ENCODE measurements around the gene KDM4C.
"Not testable (repeated sequence)": the region's sequence is repeated elsewhere in the genome, so short reads cannot be mapped to it uniquely, and the experiment has no call there.

KDM4C gene

GRCh38 chr9:7171396-7172153 lies 413.8 kb downstream of the KDM4C start:
- DNase-seq (ENCODE audit: low read depth in 2 of 2), result no peak

DNA sequence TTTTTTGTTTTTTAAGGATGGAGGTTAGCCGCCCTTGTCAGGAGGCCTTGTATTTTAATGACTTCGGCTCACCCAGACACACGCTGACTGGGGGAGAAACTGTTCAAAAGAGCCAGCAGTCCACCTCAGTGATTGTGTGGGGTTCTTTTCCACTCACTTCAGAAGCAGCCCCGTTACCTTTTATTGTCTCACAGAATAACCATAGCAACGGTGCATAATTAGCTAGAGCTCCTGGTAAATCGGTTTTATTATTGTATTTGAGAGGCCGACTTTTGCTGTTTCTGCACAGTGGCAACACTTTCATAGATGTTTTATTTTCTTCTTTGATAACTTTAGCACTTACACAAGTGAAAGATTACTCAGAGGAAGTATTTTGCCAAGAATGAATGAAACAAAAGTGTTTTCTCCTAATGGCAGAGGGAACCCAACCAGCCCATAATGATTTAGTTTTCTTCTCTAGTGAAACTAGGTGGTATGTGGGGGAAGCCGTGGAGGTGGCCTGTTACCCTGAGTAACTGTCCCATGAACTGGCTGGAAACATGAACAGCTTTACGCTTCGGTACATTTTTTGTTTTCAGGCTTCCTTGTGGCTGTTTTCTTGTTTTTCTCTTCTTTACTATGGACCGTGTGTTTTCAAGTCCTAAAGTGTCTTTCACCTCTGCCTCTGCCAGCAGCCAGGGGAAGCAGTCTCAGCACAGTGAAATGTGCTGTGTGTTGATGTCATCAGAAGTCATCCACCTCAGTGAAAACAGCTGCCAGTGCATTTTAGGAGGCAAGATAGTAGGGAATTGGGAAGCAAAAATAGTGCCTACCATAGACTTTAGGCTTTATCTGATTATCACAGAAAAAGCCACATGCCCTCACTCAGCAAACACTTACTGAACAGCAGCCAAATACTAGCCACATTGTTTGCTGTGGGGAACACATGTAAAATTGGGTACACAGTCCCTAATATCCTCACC lies 414.7 kb downstream of the KDM4C start:
- no peak for DNase-seq (ENCODE audit: low read depth in 2 of 2)

DNA sequence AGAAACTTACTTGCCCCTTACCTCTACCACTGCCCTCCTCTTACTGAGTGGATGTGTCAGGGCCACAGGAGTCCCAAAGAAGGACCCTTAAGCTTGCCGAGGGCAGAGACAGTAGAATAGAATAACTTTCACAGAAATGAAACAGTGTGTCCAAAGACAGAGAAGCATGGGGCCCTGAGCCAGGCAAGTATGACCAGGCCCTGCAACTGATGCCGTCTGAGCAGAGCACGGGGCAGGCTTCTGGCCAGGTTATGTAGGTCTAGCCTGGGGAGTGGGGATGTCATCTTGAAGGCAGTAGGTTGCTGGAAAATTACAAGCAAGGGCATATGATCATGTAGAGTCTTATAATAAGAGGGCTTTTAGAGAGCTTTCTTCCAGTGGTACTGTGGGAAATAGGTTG lies 415.4 kb downstream of the KDM4C start:
- no peak for DNase-seq (ENCODE audit: low read depth in 2 of 2)

- DNase-seq (ENCODE audit: low read depth in 2 of 2), result no peak
These were observed 416.5 kb downstream of the KDM4C start for GRCh38 chr9:7174301-7174700.

DNA sequence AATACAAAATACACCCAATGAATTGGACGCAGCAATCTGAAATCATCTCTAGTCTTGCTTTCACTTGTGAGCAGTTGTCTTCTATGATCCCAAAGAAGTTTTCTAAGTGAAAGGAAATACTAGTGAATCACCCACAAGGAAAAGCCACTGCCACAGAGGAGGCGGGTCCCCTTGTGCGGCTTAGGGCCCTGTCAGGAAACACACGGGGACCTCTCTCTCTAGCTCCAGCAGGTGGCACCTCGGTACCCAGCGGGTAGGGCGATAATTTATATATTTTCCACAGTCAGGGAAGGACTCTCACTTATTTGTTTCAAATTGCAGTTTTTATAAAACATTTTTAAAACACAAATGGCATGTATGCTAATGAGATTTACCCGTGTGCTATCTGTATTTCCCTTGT lies 417.1 kb downstream of the KDM4C start:
- no peak for DNase-seq (ENCODE audit: low read depth in 2 of 2)

DNA sequence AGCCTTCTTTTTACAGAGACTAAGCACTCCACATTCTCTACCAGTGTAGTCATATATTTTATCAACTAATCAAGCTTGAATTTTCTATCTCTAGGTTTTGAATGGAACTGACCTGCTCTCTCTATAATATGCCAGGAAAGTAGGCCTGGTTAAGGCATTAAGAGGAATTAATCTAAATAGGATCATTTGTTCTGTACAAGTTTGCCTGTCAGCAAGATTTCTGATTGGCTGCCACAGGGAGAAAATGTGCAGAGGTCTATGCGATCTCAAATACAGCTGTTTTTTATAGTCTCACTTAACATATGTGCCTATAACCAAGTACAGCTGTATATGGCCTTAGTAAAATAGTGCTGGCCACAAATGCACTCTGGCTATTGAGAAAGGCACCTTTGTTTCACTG lies 418.8 kb downstream of the KDM4C start:
- DNase-seq (ENCODE audit: low read depth in 2 of 2), result no peak

DNA sequence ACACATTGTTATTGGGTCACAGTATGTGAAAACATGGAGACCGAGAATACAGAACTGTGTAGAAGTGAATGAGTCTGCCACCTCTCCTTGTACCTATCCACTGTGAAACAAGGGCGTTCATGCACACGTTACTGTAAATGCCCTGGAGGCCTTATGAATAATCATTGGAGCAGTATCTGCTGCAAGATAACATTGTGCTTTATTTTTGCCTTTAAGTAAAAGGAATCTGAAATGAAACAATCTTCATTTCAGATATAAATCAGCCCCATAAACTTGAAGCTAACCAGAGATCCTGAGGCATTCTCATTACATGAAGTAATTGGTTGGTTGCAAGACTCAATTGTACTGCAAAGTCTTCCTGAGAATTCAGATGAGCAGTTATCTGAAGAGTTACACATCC lies 419.6 kb downstream of the KDM4C start:
- no peak for DNase-seq (ENCODE audit: low read depth in 2 of 2)

DNA sequence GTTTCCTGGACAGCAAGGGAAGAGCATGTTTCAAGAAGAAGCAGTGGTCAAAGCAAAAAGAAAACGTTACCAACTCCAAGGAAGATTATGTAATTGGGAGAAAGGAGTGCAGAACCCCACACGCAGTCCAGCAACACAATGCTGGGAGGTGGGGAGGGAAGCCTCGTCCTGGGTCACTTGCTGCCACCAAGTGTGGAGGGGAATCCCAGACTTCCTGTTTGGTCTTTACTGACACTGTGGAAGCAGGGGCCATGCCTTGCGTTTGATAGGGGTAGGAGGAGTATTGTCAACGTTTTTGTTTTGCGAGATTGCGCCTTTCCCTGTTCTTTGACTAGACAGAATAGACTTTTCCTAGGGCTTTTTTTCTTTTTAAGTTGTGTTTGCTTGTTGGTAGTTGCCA lies 421.0 kb downstream of the KDM4C start:
- no peak for DNase-seq (ENCODE audit: low read depth in 2 of 2)

DNA sequence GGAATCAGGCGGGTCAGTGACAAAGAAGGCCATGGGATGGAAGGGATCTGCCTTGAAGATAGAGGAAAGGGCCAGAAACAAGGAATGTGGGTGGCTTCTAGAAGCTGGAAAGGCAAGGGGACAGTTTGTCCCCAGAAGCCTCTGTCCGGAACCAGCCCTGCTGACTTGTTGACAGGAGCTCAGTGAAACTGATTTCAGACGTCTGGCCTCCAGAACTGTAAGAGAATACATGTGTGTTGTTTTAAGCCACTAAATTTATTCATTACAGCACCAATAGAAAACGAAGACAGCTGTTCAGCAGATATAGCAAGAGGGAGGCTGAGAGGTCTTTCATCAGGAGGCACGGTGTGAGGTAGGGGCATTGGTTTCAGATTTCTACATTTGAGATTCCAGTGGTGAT lies 422.5 kb downstream of the KDM4C start:
- DNase-seq (ENCODE audit: low read depth in 2 of 2), result no peak

- not testable (repeated sequence) for DNase-seq (ENCODE audit: low read depth in 2 of 2)
These were observed 425.4 kb downstream of the KDM4C start for GRCh38 chr9:7183139-7183538.

DNA sequence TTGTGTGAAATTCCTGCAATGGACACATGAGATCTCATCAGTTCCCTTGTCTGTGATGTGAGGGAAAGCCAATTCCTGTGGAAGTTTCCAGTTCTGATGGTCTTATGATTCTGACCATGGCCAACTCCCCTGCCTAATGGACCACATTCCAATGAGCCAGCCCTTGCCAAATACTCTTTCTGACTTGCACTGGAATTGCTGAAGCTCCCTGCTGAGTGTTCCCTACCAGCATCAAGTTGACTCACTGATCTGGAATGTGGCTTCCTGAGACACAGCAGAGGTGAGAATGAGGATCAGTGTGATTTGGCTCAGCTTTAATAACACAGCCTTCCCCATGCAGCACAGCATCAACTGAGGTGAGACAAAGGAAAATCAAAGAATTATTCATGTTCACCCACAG lies 427.8 kb downstream of the KDM4C start:
- no peak for DNase-seq (ENCODE audit: low read depth in 2 of 2)

DNA sequence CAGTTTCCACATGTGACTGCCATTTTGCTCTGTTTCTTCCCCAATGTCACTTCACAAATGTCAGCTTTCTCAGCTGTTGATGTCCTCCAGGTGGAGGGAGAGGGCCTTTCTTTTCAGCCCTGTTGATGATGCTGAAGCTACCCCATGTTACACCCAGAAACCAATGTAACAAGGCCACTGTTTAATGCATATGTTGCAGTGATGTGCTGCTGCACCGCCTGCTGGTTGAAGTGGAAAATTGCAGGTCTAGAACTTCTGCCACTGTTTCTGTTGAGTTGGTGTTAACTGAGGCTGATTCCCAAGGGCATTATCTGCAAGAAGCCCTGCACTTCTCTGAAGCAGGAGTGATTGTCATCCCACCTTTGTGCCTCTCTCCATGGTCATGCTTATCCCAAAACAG lies 428.4 kb downstream of the KDM4C start:
- DNase-seq (ENCODE audit: low read depth in 2 of 2), result no peak

GRCh38 chr9:7192266-7192665 lies 434.5 kb downstream of the KDM4C start:
- DNase-seq (ENCODE audit: low read depth in 2 of 2), result no peak

DNA sequence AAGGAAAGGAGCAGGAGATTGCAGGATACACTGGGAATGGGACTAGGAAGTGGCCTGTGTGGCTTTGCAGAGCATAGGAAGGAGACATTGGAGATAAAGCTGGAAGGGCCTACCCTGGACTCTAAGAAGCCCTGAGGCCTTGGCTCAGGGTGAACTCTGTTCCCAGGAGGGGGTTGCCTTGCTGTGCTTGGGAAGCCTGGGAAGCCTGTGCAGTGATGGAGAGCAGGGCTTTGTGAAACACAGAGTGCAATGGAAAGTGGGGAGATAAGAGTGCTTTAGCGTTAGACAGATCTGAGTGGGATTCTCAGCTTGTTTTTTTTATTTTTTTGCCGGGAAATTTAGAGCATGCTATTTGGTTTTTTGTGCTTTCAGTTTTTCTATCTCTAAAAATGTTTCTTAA lies 437.8 kb downstream of the KDM4C start:
- DNase-seq (ENCODE audit: low read depth in 2 of 2), result no peak

DNA sequence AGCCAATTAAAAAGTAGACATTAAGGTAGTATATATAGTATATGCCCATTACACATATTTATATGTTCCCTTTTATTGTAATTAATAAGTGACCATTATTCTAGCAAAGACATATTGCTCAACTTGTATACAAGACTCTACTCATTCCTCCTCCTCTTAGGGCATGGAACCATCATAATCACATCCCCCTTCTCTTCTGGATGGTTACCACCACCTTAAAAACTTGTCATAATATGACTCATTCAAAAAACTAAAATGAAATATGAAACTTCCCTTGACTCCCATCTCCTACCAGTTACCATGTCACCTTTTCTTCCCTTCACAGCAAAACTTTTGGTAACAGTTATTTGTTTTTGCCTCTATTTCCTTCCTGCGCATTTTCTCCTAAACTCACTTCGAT lies 438.7 kb downstream of the KDM4C start:
- no peak for DNase-seq (ENCODE audit: low read depth in 2 of 2)

DNA sequence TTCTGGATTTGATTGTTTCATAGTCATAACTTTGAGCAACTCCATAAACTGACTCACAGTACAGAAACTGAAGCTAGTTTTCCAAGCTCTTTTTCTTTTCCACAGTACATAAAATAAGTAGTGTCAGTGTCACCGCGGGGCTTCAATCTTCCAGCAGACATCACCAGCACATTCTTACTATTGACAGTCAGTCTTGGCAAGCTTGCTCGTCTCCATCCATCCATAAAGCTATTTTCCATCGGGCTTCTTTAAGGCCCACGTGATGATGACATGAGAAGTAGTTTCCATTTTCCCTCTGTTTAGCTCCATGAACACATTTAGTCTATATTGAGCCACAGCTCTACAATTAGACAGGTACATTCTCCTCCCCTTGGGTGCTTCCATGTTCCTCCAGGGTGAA lies 443.4 kb downstream of the KDM4C start:
- no peak for DNase-seq (ENCODE audit: low read depth in 2 of 2)

DNA sequence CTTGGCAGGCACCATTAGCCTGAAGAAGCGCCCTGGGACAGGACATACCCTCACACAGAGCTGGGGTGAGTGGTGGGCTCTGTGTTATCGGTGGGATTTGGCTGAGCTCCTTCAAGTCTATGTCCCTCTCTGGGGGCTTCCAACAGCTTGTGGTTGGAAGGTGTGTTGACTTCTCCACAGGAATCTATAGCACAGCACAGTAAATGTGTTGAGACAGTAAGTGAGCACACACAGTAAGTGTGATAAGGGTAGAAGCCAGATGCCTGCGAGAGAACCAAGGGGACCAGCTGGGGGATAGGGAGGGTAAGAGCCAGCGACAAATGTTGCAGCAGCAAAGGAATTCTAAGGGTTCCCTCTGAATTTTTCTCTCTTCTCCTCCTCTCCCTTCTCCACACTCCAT lies 448.0 kb downstream of the KDM4C start:
- DNase-seq (ENCODE audit: low read depth in 2 of 2), result no peak

DNA sequence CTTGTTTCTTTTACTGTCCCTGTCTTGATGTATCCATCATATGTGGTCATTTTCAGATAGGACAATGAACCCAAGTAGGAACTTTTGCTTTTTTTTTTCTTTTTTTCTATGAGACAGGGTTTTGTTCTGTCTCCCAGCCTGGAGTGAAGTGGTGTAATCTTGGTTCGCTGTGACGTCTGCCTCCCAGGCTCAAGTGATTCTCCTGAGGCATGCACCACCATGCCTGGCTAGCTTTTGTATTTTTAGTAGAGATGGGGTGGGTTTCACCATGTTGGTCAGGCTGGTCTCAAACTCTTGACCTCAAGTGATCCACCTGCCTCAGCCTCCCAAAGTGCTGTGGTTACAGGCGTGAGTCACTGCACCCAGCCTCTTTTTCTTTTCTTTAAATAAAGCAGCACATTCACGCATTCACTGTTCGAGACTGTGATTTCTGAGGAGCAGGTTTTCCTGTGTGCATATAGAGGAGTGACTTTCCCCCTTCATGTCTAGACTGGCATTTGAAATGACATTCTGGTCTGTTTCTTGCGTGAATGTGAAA lies 448.5 kb downstream of the KDM4C start:
- no peak for DNase-seq (ENCODE audit: low read depth in 2 of 2)

- DNase-seq (ENCODE audit: low read depth in 2 of 2), result no peak
These were observed 451.4 kb downstream of the KDM4C start for GRCh38 chr9:7209016-7209715.

DNA sequence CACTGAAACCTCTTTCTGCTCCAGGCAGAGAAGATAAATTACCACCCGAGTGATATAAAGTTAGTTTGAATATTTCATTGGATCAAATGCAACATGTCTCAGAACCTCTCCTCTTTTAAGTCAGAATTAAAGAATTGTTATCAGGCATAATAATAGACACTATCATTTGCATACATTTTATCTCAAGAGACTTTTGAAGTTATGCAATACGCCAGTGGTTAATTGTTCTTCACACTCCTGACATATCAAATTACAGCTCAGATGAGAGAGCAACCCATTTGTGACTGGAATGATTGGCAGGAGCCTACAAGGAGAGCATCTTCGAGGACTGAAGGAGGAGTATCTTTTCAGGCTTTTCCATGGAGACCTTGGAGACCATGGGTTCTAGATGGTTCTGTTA lies 452.2 kb downstream of the KDM4C start:
- no peak for DNase-seq (ENCODE audit: low read depth in 2 of 2)

GRCh38 chr9:7210854-7211637 lies 453.3 kb downstream of the KDM4C start:
- DNase-seq (ENCODE audit: low read depth in 2 of 2), result no peak
